CD4-positive, alpha-beta T cell treated with Interleukin-4 for 4 hours (primary cell): ENCODE measurements around the gene MXRA5.
"Not testable (repeated sequence)": the region's sequence is repeated elsewhere in the genome, so short reads cannot be mapped to it uniquely, and the experiment has no call there.

Experiments used
- DNase-seq: peaks from one replicate; pipeline ENCODE4 v3.0.0-alpha.2; 2020

The MXRA5 gene

DNA sequence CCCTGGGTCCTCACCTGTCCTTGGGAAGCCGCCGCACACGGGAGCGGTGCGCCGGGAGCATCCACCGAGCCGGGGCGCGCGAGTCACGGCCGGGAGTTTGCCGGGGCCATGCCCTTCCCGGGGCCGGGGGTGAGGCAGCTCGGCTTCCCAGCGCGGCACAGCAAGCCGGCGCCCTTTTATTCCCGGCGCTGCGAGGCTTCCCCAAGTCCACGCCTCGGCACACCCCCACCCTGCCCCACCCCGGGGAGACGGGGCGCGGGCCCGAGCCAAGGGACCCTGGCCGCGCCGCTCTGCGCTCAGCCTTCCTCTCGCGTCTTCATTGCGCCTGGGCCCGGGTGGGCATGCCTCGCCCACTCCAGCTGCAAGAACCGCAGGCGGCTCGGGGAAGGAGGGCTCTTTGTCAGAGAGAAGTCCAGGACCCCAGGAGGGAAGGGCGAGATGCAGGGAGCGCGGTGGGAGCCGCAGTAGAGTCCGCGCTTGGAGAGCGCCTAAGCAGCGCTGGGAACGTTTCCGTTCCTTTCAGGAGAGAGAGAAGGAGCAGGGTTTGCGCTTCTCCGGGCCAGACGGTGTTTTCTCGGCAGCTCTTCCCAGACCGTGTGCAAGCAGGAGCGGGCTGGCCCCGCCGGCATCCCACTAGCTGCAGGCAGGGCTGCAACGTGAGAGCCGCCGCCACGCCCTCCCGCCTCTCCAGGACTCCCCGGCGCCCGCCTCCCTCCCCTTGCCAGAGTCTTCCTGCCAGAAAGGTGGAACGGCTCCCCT is at the start of gene MXRA5:
Gene MXRA5, minus strand, starts transcription at position 152 of the 759 bp plus-strand sequence. CDS start 2,819 bp downstream, outside the sequence.
- no peak for DNase-seq

GRCh38 chrX:3393581-3394111 is 47.2 kb upstream of the MXRA5 start:
- no peak for DNase-seq

DNA sequence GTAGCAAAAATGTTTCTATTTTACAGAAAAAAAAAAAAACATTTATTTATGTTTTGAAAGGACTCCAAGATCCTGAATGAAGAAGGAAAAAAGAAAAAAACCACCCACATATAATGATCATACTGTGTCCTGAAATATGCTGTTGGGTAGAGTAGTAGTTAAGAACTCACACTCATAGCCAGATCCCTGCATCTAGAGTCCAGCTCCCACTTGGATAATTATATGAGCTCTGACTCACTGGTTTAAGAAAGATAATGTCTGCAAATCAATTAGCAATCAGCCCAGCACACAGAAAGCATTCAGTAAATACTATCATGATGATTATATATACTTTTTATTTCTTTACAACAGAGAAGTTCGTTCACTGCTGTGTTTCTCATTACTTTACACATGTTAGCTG is 46.7 kb upstream of the MXRA5 start:
- no peak for DNase-seq

DNA sequence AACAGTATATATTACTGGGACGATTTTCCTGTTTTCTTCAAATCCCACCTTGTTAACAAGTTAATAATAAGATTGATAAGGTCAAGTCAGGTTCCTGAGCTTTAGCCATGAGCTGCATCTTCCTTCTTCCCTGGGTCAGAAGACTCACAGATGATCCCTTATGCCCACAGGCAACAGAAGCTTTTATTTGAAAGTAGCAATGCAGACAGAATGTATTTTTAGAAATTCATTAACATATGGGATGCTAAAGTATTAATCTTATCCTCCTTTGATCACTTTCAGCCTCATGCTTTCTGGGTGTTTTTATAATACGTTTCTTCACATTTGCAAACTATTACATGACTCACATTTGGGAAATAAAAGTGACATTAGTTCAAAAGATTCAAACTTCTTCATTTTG is 42.0 kb upstream of the MXRA5 start:
- DNase-seq, result no peak

- no peak for DNase-seq
These were observed 37.9 kb upstream of the MXRA5 start for GRCh38 chrX:3384327-3384726.

GRCh38 chrX:3380603-3381002 is 34.2 kb upstream of the MXRA5 start:
- no peak for DNase-seq

- no peak for DNase-seq
These were observed 32.7 kb upstream of the MXRA5 start for GRCh38 chrX:3379111-3379510.

DNA sequence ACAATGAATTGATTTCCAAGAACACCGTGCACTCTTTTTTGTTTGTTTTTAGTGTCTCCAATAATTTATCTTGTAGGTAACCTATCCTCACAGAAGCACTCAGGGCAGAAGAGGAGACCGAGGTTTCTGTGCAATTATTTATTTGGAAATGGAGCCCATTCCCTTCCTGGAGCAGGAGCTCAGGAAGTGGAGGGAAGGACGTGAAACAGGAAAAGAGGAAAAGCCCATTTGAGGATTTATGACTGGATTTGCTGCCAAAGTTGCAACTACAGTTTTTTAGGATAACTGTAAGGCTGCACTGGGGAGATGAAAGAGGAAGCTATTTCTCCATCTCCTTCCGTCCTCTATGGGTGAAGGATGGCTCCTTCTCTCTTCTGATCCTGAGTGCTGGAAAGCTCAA is 31.7 kb upstream of the MXRA5 start:
- DNase-seq, result no peak

DNA sequence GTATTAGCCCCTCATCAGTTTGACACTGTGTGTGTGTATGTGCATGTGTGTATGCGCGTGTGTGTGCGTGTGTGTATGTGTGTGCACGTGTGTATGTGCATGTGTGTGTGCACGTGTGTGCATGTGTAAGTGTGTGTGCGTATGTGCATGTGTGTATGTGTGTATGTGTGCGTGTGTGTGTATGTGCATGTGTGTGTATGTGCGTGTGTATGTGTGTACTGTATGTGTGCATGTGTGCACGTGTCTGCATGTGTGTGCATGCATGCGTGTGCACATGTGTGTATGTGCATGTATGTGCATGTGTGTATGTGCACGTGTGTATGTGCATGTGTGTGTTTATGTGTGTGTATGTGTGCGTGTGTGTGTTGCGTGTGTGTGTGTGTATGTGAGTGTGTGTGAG is 31.1 kb upstream of the MXRA5 start:
- no peak for DNase-seq

DNA sequence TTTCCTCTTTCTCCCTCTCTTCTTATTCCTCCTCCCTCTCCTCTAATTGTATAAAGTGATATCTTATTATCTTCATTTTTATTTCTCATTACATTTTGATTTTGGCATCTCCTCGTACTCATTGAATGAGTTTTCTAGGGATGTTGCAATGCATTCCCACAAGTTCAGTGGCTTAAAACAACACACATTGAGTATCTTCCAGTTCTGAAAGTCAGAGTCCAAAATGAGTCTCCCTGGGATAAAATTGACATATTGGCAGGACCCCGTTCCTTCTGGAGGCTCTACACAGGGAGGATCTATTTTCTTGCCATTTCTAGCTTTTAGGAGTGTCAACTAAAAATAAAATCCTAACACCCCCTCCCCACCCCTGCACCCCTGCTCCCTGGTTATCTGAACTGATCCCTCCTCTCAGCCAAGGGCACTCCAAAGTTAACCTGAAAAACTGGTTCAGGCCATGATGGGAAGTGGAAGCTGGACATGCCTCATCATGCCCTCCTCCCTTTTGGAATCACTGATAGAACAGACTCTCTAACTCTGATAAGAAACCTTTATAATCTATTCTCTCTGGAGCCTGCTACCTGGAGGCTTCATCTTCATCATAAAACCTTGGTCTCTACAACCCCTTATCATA is 29.5 kb upstream of the MXRA5 start:
- DNase-seq, result not testable (repeated sequence)

DNA sequence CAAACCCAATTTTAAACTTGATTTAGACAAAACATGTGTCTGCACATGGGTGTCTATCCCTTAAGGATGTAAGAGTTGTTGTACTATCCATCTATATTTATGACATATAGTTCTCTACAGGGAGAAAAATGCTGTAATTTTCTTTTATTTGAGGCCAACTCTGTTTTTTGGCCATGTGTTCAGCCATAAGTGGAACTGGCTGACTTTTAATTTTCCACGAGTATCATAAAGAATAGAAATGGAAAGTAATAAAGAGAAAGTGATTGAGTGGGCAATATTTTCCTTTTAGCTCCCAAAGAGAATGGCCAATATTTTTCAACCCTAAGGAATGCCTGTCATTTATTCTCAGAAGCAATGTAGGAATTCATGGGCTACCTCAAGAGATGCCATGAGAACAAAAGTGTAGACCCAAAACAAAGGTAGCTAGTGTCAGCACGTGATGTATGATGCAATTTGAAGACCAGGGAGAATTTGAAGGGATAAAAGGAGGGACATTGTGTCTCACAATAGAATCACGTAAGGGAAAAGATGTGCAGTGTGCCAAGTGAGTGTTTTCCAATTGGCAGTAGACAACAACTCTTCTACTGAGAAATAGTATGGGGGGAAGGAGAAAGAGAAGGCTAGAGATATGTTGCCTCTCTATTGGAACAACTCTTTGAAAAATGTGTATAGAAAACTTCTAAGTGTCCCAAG is 27.8 kb upstream of the MXRA5 start:
- DNase-seq, result no peak

DNA sequence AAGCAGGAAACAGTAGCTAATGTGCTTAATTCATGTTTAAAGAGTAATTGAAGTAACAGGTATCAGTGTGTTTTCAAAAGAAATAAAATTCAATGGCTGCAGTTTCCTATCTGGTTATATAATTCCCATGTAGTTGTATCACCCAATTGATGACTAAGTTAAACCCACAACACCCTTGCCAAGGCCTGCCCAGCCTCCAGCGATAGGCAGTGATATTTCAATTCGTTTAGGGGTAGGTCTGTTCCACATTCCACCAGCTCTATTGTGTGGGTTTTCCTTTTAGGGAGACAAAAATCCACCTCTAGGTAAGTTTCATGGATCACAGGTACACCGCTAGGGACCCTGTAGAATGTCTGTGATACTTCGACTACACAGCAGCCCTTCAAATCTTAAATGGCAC is 24.7 kb upstream of the MXRA5 start:
- DNase-seq, result no peak

DNA sequence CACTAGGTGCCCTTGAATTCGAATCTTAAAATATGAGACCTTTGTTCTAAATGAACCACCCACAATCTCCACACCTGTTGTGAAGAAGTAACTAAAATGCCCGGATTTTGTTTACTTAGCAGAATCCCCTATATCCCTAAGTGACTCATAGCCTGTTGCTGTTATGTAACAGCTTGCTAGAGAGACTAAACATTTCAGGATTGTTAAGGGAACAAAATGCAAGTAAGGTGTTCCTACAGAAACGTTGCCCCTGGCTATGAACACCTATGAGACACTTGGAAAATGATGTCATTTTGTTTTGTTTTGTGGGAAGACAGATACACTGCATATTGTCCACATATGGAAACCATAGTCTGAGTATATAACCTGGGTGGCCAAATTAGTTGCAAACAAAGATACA is 24.2 kb upstream of the MXRA5 start:
- DNase-seq, result no peak

GRCh38 chrX:3362956-3363355 is 16.5 kb upstream of the MXRA5 start:
- no peak for DNase-seq

DNA sequence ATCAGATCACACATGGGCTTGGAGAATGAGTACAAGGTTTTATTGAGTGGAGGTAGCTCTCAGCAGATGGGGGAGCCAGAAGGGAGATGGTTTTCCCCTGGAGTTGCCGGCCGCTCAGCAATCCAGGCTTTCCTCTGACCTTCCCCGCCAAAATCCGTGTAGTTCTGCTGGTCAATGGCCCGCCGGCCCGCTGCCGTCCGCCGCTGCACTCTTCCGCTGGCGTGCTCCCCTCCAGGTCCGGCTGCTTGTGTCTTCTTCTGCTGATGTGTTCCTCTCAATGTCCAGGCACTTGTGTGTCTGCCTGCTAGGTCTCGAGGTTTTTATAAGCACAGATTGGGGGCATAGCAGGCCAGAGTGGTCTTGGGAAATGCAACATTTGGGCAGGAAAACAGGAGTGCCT is 14.4 kb upstream of the MXRA5 start:
- DNase-seq, result no peak

GRCh38 chrX:3352741-3353140 is 6.3 kb upstream of the MXRA5 start:
- not testable (repeated sequence) for DNase-seq

DNA sequence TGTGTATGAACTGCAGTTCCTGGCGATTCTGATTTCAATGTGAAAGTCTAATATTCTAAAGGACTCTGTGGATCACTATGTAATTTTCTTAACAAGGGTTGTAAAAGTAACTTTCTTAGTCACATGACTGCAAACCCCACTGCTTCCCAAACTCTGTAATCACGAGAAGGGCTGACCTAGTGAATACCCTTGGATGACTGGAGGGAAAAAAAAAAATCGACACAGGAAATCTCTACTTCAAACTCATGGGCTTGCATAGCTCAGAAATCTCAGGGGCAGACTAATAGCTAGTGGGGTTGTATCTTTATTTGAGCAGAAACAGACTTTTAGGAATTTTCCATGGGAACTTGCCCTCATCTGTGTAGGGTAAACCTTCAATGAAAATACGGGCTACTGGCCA is 4.8 kb upstream of the MXRA5 start:
- no peak for DNase-seq

GRCh38 chrX:3348191-3348590 is 1.7 kb upstream of the MXRA5 start:
- no peak for DNase-seq

DNA sequence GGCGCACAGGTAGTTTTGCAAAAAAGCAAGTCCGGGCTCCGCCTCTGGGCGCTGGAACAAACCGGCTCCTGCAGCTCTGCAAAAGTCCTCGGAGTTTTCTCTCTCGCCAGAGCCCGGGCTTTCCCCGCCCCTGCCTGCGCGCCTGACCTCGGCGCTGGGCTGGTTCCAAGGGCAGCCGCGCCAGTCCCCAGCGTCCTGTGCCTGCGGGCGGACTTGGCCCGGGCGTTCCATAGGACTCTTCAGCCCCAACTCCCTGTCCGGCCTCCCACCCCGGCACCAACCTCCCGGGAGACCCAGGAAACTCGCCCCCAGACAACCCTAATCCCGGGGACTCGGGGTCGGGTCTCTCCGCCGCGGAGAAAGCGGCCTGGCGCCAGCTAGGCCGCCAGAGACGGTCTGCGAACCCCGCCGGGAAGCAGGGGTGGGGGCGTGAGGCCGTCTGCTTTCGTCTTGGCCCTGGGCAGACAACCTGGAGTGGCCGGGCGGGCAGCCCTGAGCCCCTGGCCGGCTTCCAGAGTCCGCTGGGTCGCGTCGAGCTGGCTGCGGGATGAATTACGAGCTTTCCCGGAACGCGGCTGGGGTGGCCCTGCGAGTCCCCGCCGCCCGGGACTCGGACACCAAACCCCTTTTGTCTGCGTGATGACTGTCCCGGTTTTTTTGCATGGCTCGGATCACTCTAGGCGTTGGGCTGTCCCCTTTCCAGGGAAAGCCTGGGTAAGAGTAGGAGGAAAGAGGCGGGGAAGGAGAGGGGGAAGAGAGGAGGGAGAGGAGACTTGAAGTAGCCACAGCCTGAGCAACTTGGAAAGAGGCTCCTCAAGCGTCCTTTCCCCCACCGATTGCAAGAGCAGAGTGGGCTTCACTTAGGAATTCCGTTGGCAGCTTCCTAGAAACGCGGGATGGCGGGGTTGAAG is 916 bp downstream of the MXRA5 start:
- no peak for DNase-seq

- not testable (repeated sequence) for DNase-seq
These were observed 2.9 kb downstream of the MXRA5 start for GRCh38 chrX:3343569-3343968.

- DNase-seq, result no peak
These were observed 6.4 kb downstream of the MXRA5 start for GRCh38 chrX:3340016-3340415.

GRCh38 chrX:3326681-3327080 is 19.8 kb downstream of the MXRA5 start:
- DNase-seq, result no peak
